H9 (cell line): ENCODE results near the gene SRPX. TPM values are rescaled to one million over a fixed set of nuclear protein-coding genes. Genes with fewer than 3 reads are reported as not detected.

Source experiments
- DNase-seq: peaks from one replicate; pipeline ENCODE4 v3.0.0-alpha.2; 2017
- H2AFZ ChIP-seq: one replicate; pipeline ENCODE4 v1.6.1; 2013; ENCODE audit warnings: mild to moderate bottlenecking, low read length, control low read depth, moderate library complexity
- H2AK5ac ChIP-seq: 2 replicates; pipeline ENCODE4 v1.6.1; 2013; ENCODE audit warnings: low read length, control low read depth, mixed read lengths; ENCODE audit not compliant: insufficient read length
- H2BK120ac ChIP-seq: one replicate; pipeline ENCODE4 v1.6.1; 2013; ENCODE audit warnings: low read depth, mild to moderate bottlenecking, low read length, control low read depth, inconsistent platforms; ENCODE audit not compliant: poor library complexity, severe bottlenecking
- H2BK12ac ChIP-seq: 2 replicates; pipeline ENCODE4 v1.6.1; 2013; ENCODE audit warnings: low read length, control low read depth, mixed read lengths, low read depth; ENCODE audit not compliant: insufficient read length
- H2BK15ac ChIP-seq: 2 replicates; pipeline ENCODE4 v1.6.1; 2013; ENCODE audit warnings: low read depth, low read length, control low read depth
- H2BK20ac ChIP-seq: one replicate; pipeline ENCODE4 v1.6.1; 2013; ENCODE audit warnings: low read depth, mild to moderate bottlenecking, low read length, control low read depth, inconsistent platforms; ENCODE audit not compliant: poor library complexity, severe bottlenecking
- H2BK5ac ChIP-seq: 2 replicates; pipeline ENCODE4 v1.6.1; 2013; ENCODE audit warnings: low read length, control low read depth, mixed read lengths; ENCODE audit not compliant: insufficient read length
- H3K14ac ChIP-seq: 2 replicates; pipeline ENCODE4 v1.6.1; 2013; ENCODE audit warnings: low read length, control low read depth; ENCODE audit not compliant: insufficient read depth
- H3K18ac ChIP-seq: 2 replicates; pipeline ENCODE4 v1.6.1; 2013; ENCODE audit warnings: low read depth, mild to moderate bottlenecking, mixed read lengths, low read length, control low read depth; ENCODE audit not compliant: insufficient read length
- H3K23ac ChIP-seq: 2 replicates; pipeline ENCODE4 v1.6.1; 2013; ENCODE audit warnings: low read length, control low read depth, mixed read lengths, low read depth; ENCODE audit not compliant: insufficient read length
- H3K23me2 ChIP-seq: 2 replicates; pipeline ENCODE4 v1.6.1; 2013; ENCODE audit warnings: low read depth, mild to moderate bottlenecking, mixed read lengths, low read length, control low read depth; ENCODE audit not compliant: insufficient read length, poor library complexity, severe bottlenecking
- H3K27ac ChIP-seq: 2 replicates; pipeline ENCODE4 v1.5.1; 2013; ENCODE audit warnings: low read length, control low read depth, mixed read lengths, low read depth; ENCODE audit not compliant: insufficient read length
- H3K27me3 ChIP-seq: 2 replicates; pipeline ENCODE4 v1.6.1; 2013; ENCODE audit warnings: low read length, control low read depth, inconsistent platforms; ENCODE audit not compliant: insufficient read depth
- H3K4ac ChIP-seq: 2 replicates; pipeline ENCODE4 v1.6.1; 2013; ENCODE audit warnings: low read depth, mild to moderate bottlenecking, control low read depth, inconsistent platforms, low read length, moderate library complexity
- H3K4me1 ChIP-seq: 2 replicates; pipeline ENCODE4 v1.6.1; 2013; ENCODE audit warnings: low read length, control low read depth, inconsistent platforms; ENCODE audit not compliant: insufficient read depth
- H3K4me2 ChIP-seq: 2 replicates; pipeline ENCODE4 v1.6.1; 2013; ENCODE audit warnings: low read length, control low read depth, mixed read lengths; ENCODE audit not compliant: insufficient read length, insufficient read depth
- H3K56ac ChIP-seq: 2 replicates; pipeline ENCODE4 v1.6.1; 2013; ENCODE audit warnings: low read depth, mild to moderate bottlenecking, mixed read lengths, low read length, control low read depth; ENCODE audit not compliant: insufficient read length
- H3K79me1 ChIP-seq: 2 replicates; pipeline ENCODE4 v1.6.1; 2013; ENCODE audit warnings: low read depth, mild to moderate bottlenecking, moderate library complexity, low read length, control low read depth, inconsistent platforms; ENCODE audit not compliant: insufficient read depth, poor library complexity, severe bottlenecking
- H3K79me2 ChIP-seq: 2 replicates; pipeline ENCODE4 v1.6.1; 2013; ENCODE audit warnings: low read length, control low read depth, inconsistent platforms; ENCODE audit not compliant: insufficient read depth
- H3K9ac ChIP-seq: 2 replicates; pipeline ENCODE4 v1.6.1; 2013; ENCODE audit warnings: low read length, control low read depth, mixed read lengths; ENCODE audit not compliant: insufficient read length; ENCODE audit errors: extremely low read depth
- H3K9me3 ChIP-seq: one replicate; pipeline ENCODE4 v1.6.1; 2013; ENCODE audit warnings: low read depth, low read length, inconsistent platforms; ENCODE audit not compliant: control insufficient read depth
- H3T11ph ChIP-seq: one replicate; pipeline ENCODE4 v1.6.1; 2013; ENCODE audit warnings: mild to moderate bottlenecking, low read length, control low read depth, inconsistent platforms
- H4K20me1 ChIP-seq: one replicate; pipeline ENCODE4 v1.6.1; 2013; ENCODE audit not compliant: control insufficient read depth, insufficient read length, insufficient read depth
- H4K5ac ChIP-seq: 2 replicates; pipeline ENCODE4 v1.6.1; 2013; ENCODE audit warnings: low read depth, mild to moderate bottlenecking, mixed read lengths, low read length, control low read depth; ENCODE audit not compliant: insufficient read length
- H4K8ac ChIP-seq: replicated peaks from 2 replicates; pipeline ENCODE4 v1.6.1; 2013; ENCODE audit warnings: low read length, control low read depth, mixed read lengths, low read depth; ENCODE audit not compliant: insufficient read length
- H4K91ac ChIP-seq: 2 replicates; pipeline ENCODE4 v1.6.1; 2013; ENCODE audit warnings: low read depth, mild to moderate bottlenecking, moderate library complexity, mixed read lengths, low read length, control low read depth; ENCODE audit not compliant: insufficient read length
- H3K27ac Mint-ChIP-seq, 3 experiments: 2 replicates in 2 of 3; 3 replicates in 1 of 3; pipeline ENCODE4 v1.8.0; 2020 to 2021; ENCODE audit warnings: mixed read lengths in 3 of 3, mild to moderate bottlenecking in 1 of 3, moderate library complexity in 1 of 3
- H3K27me3 Mint-ChIP-seq: 2 replicates; pipeline ENCODE4 v1.8.0; 2021; ENCODE audit warnings: low read depth, mild to moderate bottlenecking, moderate library complexity, mixed read lengths
- H3K36me3 Mint-ChIP-seq, 3 experiments: 2 replicates in 2 of 3; 3 replicates in 1 of 3; pipeline ENCODE4 v1.8.0; 2020 to 2021; ENCODE audit warnings: low read depth in 3 of 3, mixed read lengths in 3 of 3; ENCODE audit not compliant: insufficient read depth in 1 of 3
- H3K4me1 Mint-ChIP-seq, 2 experiments: 2 replicates each; pipeline ENCODE4 v1.8.0; 2020; ENCODE audit warnings: mixed read lengths in 2 of 2
- H3K4me3 Mint-ChIP-seq, 2 experiments: 2 replicates in 1 of 2; 3 replicates in 1 of 2; pipeline ENCODE4 v1.8.0; 2020 to 2021; ENCODE audit warnings: mild to moderate bottlenecking in 2 of 2, mixed read lengths in 2 of 2, moderate library complexity in 1 of 2
- H3K9me3 Mint-ChIP-seq, 2 experiments: 2 replicates in 1 of 2; 3 replicates in 1 of 2; pipeline ENCODE4 v1.8.0; 2020; ENCODE audit warnings: mild to moderate bottlenecking in 2 of 2, mixed read lengths in 2 of 2, moderate library complexity in 1 of 2
- CTCF ChIP-seq: fragments of 200-600 bp; sonication (generic); conservative IDR thresholded peaks from 3 replicates; pipeline ENCODE4 v1.8.0; 2021; ENCODE audit warnings: antibody characterized with exemption, mild to moderate bottlenecking
- WGBS: extraction: QIAGEN DNeasy Blood & Tissue Kit; methylation state at CpG from one replicate; pipeline ENCODE4 v1.1.7; 2013; ENCODE audit warnings: missing lambda C conversion rate, low lambda C conversion rate, mixed read lengths; ENCODE audit not compliant: insufficient read length; ENCODE audit errors: extremely low coverage; 5-methylcytosine and 5-hydroxymethylcytosine counted together
- total RNA-seq: library from RNA; stranded (reverse); gene quantifications from 2 replicates; pipeline ENCODE4 v1.2.1, GENCODE V29; 2021

Gene SRPX
- total RNA-seq, 1 experiment from 2014 or later: 2.8 TPM

- Mint-ChIP-seq H3K4me1 (peaks cover 2 to 3% of the 10 kb centered on the region in 2 experiments; a peak in 1 of 4 replicates), H3K9me3 (peaks cover 67 to 81% of the 10 kb centered on the region in 2 experiments), H3K27me3 (peaks cover 6% of the 10 kb centered on the region), H3K27ac (no peak overlapping the region; a peak in 1 of 7 replicates), H3K4me3 (peak overlapping the region in 1 of 2 experiments; percentile 54; a peak in 1 of 5 replicates), H3K36me3 (peaks cover 0 to 2% (median 0%) of the 10 kb centered on the region in 3 experiments; a peak in 3 of 7 replicates)
- no peak overlapping the region for H3K18ac ChIP-seq
- no peaks in the 10 kb centered on the region for H4K20me1 ChIP-seq
- no peaks in the 10 kb centered on the region for H3K79me1 ChIP-seq
- no peak overlapping the region for H4K91ac ChIP-seq
- no peak overlapping the region for H3T11ph ChIP-seq
- no peak overlapping the region for H3K27ac ChIP-seq
- H2BK5ac ChIP-seq: no peak overlapping the region
- no peak overlapping the region for H2BK15ac ChIP-seq
- no peak overlapping the region for H2AFZ ChIP-seq
- H2BK120ac ChIP-seq: no peak overlapping the region
- no peak overlapping the region for H4K8ac ChIP-seq
- H3K9ac ChIP-seq: no peak overlapping the region
- H2BK12ac ChIP-seq: no peak overlapping the region
- H3K23me2 ChIP-seq: no peaks in the 10 kb centered on the region
- TF ChIP-seq CTCF: no peak
- no peak overlapping the region for H2BK20ac ChIP-seq
- no peak overlapping the region for H3K14ac ChIP-seq
- H4K5ac ChIP-seq: no peak overlapping the region
- peaks cover 2% of the 10 kb centered on the region; the same call in 1 of the 2 replicates for H3K4me1 ChIP-seq
- no peaks in the 10 kb centered on the region for H3K27me3 ChIP-seq
- H3K23ac ChIP-seq: no peak overlapping the region
- H3K4ac ChIP-seq: no peak overlapping the region
- no peak overlapping the region for H3K4me2 ChIP-seq
- no CpG with 5 or more reads among the region's 4 CpGs for whole genome bisulfite sequencing
- H3K79me2 ChIP-seq: no peaks in the 10 kb centered on the region
- no peak overlapping the region for H3K56ac ChIP-seq
- no peak for DNase-seq
- peaks cover 5% of the 10 kb centered on the region for H3K9me3 ChIP-seq
- no peak overlapping the region for H2AK5ac ChIP-seq
These were observed 8.6 kb downstream of the SRPX start for GRCh38 chrX:38211891-38212635.
